Liver (tissue), 3 donors: Measurements from ENCODE around the gene ANKS3.

ENCODE experiments used
- RXRA ChIP-seq, 2 donors: IDR thresholded peaks; 2 replicates each; pipeline ENCODE4 v1.6.1; 2017 to 2018; ENCODE audit warnings: antibody characterized with exemption in 2 of 2, mild to moderate bottlenecking in 1 of 2
- TF ChIP-seq, protein P1 (sequence below): fragments of 150-350 bp; IDR thresholded peaks from 2 replicates; pipeline ENCODE4 v1.5.1; 2017; ENCODE audit warnings: improper control_type of control experiment, low read depth, low read length; ENCODE audit not compliant: missing input control
- donor health status: healthy.
- donor health status: healthy.

DNA sequence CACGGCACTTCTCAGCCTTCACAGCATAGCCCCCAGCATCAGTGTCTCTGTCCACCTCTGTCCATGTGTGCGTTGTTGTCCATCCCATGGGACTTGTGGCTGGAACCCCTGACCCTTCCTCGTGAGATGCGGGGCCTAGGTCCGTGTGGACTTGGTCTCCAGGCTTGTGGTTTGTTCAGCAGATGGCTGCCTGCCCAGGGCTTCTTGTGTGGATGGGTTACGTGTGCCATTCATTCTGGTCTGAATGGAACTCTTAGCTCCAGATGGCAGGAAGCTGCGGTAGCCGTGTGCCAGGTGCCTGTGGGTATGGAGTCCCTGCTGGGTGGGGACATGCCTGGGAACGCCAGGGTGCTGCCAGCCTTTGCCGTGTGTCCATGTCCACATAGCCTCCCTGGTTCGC is 72.4 kb downstream of the ANKS3 start:
- TF ChIP-seq, protein P1, sequence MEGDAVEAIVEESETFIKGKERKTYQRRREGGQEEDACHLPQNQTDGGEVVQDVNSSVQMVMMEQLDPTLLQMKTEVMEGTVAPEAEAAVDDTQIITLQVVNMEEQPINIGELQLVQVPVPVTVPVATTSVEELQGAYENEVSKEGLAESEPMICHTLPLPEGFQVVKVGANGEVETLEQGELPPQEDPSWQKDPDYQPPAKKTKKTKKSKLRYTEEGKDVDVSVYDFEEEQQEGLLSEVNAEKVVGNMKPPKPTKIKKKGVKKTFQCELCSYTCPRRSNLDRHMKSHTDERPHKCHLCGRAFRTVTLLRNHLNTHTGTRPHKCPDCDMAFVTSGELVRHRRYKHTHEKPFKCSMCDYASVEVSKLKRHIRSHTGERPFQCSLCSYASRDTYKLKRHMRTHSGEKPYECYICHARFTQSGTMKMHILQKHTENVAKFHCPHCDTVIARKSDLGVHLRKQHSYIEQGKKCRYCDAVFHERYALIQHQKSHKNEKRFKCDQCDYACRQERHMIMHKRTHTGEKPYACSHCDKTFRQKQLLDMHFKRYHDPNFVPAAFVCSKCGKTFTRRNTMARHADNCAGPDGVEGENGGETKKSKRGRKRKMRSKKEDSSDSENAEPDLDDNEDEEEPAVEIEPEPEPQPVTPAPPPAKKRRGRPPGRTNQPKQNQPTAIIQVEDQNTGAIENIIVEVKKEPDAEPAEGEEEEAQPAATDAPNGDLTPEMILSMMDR: no peak
- TF ChIP-seq RXRA (IDR thresholded peaks at IDR 0.05): no peak
